GM23338 (cell line): ENCODE results near the gene NPHP4. TPM values are rescaled to one million over a fixed set of nuclear protein-coding genes. Genes with fewer than 3 reads are reported as not detected.

Experiments used
- ATAC-seq: fragments of 200-7000 bp; cut with Tn5 transposase; 3 replicates; pipeline ENCODE4 v1.9.1; 2020
- DNase-seq: peaks from one replicate; pipeline ENCODE4 v3.0.0-alpha.2; 2015; ENCODE audit warnings: low spot score
- H2AFZ ChIP-seq: fragments of 200-600 bp; sonication (generic); 2 replicates; pipeline ENCODE4 v1.8.0; 2016; ENCODE audit warnings: antibody characterized with exemption, mild to moderate bottlenecking, moderate library complexity
- H3F3A ChIP-seq: fragments of 200-600 bp; sonication (generic); replicated peaks from 2 replicates; pipeline ENCODE4 v1.8.0; 2017; ENCODE audit warnings: antibody characterized with exemption, mixed run types, low read depth
- H3K27ac ChIP-seq: fragments of 200-600 bp; sonication (generic); 2 replicates; pipeline ENCODE4 v1.6.1; 2016; ENCODE audit warnings: low read depth
- H3K27me3 ChIP-seq: fragments of 200-600 bp; sonication (generic); 2 replicates; pipeline ENCODE4 v1.8.0; 2016; ENCODE audit warnings: mild to moderate bottlenecking, mixed run types, moderate library complexity; ENCODE audit not compliant: insufficient read depth
- H3K36me3 ChIP-seq: fragments of 200-600 bp; sonication (generic); 2 replicates; pipeline ENCODE4 v1.8.0; 2016; ENCODE audit warnings: mild to moderate bottlenecking; ENCODE audit not compliant: insufficient read depth
- H3K4me1 ChIP-seq: fragments of 200-600 bp; sonication (generic); 2 replicates; pipeline ENCODE4 v1.8.0; 2016; ENCODE audit warnings: mild to moderate bottlenecking, moderate library complexity; ENCODE audit not compliant: insufficient read depth
- H3K4me2 ChIP-seq: fragments of 200-600 bp; sonication (generic); 2 replicates; pipeline ENCODE4 v1.7.1; 2017; ENCODE audit warnings: mixed run types
- H3K4me3 ChIP-seq: fragments of 200-600 bp; sonication (generic); 2 replicates; pipeline ENCODE4 v1.6.1; 2016; ENCODE audit warnings: mixed run types
- H3K79me2 ChIP-seq: fragments of 200-600 bp; sonication (generic); replicated peaks from 2 replicates; pipeline ENCODE4 v1.8.0; 2017; ENCODE audit warnings: mild to moderate bottlenecking; ENCODE audit not compliant: insufficient read depth
- H3K9me2 ChIP-seq: fragments of 200-600 bp; sonication (generic); 2 replicates; pipeline ENCODE4 v1.8.0; 2017; ENCODE audit not compliant: insufficient read depth
- H4K20me1 ChIP-seq: fragments of 200-600 bp; sonication (generic); replicated peaks from 2 replicates; pipeline ENCODE4 v1.8.0; 2017; ENCODE audit warnings: mild to moderate bottlenecking; ENCODE audit not compliant: insufficient read depth
- H3K27ac Mint-ChIP-seq: 2 replicates; pipeline ENCODE4 v1.8.0; 2020; ENCODE audit warnings: inconsistent platforms, mild to moderate bottlenecking, moderate library complexity, mixed read lengths
- H3K27me3 Mint-ChIP-seq: 3 replicates; pipeline ENCODE4 v1.8.0; 2022; ENCODE audit warnings: low read depth, mild to moderate bottlenecking, moderate library complexity, mixed read lengths, inconsistent platforms; ENCODE audit not compliant: insufficient read depth, poor library complexity
- H3K36me3 Mint-ChIP-seq: 3 replicates; pipeline ENCODE4 v1.8.0; 2021; ENCODE audit warnings: low read depth, mild to moderate bottlenecking, inconsistent platforms, moderate library complexity, mixed read lengths
- H3K4me1 Mint-ChIP-seq: 3 replicates; pipeline ENCODE4 v1.8.0; 2020; ENCODE audit warnings: mild to moderate bottlenecking, inconsistent platforms, mixed read lengths
- H3K4me3 Mint-ChIP-seq: 3 replicates; pipeline ENCODE4 v1.8.0; 2021; ENCODE audit warnings: moderate library complexity, mild to moderate bottlenecking, inconsistent platforms, mixed read lengths
- H3K9me3 Mint-ChIP-seq: 3 replicates; pipeline ENCODE4 v1.8.0; 2020; ENCODE audit warnings: moderate library complexity, mild to moderate bottlenecking, inconsistent platforms, mixed read lengths
- CREB1 ChIP-seq: fragments of 250-450 bp; sonication (Bioruptor Pico); IDR thresholded peaks from 2 replicates; pipeline ENCODE4 v1.5.0; 2020; ENCODE audit warnings: low read depth, mild to moderate bottlenecking, moderate library complexity
- EZH2 ChIP-seq: fragments of 200-600 bp; sonication (generic); IDR thresholded peaks from one replicate; pipeline ENCODE4 v1.8.0; 2017; ENCODE audit warnings: antibody characterized with exemption, mild to moderate bottlenecking, low read depth; ENCODE audit not compliant: unreplicated experiment
- EZH2phosphoT487 ChIP-seq: fragments of 200-600 bp; sonication (generic); IDR thresholded peaks from one replicate; pipeline ENCODE4 v1.8.1; 2018; ENCODE audit warnings: antibody characterized with exemption; ENCODE audit not compliant: unreplicated experiment
- NANOG ChIP-seq: IDR thresholded peaks from 2 replicates; pipeline ENCODE4 v1.6.1; 2016; ENCODE audit warnings: antibody characterized with exemption, borderline replicate concordance
- POLR2AphosphoS5 ChIP-seq: IDR thresholded peaks from 2 replicates; pipeline ENCODE4 v1.6.1; 2016; ENCODE audit warnings: antibody characterized with exemption, low read depth
- REST ChIP-seq: IDR thresholded peaks from one replicate; pipeline ENCODE4 v1.6.1; 2018; ENCODE audit warnings: antibody characterized with exemption; ENCODE audit not compliant: unreplicated experiment
- STAT1 ChIP-seq: IDR thresholded peaks from one replicate; pipeline ENCODE4 v1.6.1; 2016; ENCODE audit warnings: antibody characterized with exemption; ENCODE audit not compliant: unreplicated experiment
- ZNF114 ChIP-seq: fragments of 250-450 bp; sonication (Bioruptor Pico); IDR thresholded peaks from 2 replicates; pipeline ENCODE4 v1.5.0; 2020; ENCODE audit warnings: mild to moderate bottlenecking, moderate library complexity
- ZNF331 ChIP-seq: fragments of 250-450 bp; sonication (Bioruptor Pico); IDR thresholded peaks from 2 replicates; pipeline ENCODE4 v1.5.0; 2020; ENCODE audit warnings: low read depth, mild to moderate bottlenecking, moderate library complexity
- polyA plus RNA-seq: library from polyadenylated mRNA; unstranded; fragments of >200 nt; fragmentation: Nextera tagmentation; extraction: Ambion mirVana; gene quantifications from 2 replicates; pipeline ENCODE4 v1.2.1, GENCODE V29; 2016
- total RNA-seq: library from RNA; depleted of rRNA; stranded (reverse); fragments of >200 nt; shearing (Covaris generic); gene quantifications from 2 replicates; pipeline ENCODE4 v1.2.3, GENCODE V29; 2014
- TF ChIP-seq, protein P1 (sequence below): IDR thresholded peaks from 2 replicates; pipeline ENCODE4 v1.6.1; 2016; ENCODE audit warnings: antibody characterized with exemption
- TF ChIP-seq, protein P2 (sequence below), 2 experiments: fragments of 200-600 bp in 1 of 2; sonication (generic) in 1 of 2; conservative IDR thresholded peaks; 2 replicates each; pipeline versions ENCODE4 v1.5.1 to v1.6.1; 2016 to 2017; ENCODE audit warnings: antibody characterized with exemption in 2 of 2, low read depth in 2 of 2, mild to moderate bottlenecking in 2 of 2, moderate library complexity in 1 of 2

Gene NPHP4
- total and polyA plus RNA-seq, 2 experiments from 2014 or later = 2.5 to 12.4 TPM

DNA sequence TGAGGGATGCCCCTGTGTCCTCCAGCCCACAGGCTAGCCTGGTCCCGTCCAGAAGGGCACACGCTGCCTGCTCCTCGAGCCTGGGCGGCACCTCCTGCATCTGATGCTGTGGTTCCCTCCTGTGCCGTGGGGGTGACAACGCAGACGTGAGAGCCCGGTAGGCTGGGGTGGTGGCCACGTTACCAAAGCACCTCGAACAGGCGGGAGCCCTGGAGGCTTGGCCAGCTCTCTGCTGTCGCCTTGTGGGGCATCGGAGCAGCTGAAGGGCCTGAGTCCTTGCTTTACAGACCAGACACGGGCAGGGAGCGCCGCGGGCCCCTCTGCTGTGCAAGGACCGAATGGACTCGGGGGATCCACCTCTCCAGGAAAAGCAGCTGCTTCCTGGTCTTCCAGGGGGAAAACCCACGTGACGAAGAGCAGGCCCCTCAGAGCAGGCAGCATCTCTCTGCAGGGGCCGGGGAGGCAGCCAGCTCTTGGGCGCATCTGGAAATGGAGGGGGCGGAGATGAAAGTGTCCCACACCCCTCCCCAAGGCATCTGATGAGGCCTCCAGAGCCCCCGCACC lies 133.3 kb downstream of the NPHP4 start:
- no peak overlapping the region for H3K4me3 Mint-ChIP-seq
- Histone ChIP-seq H3K4me1 (no peaks in the 10 kb centered on the region), H2AFZ (no peak overlapping the region), H3K9me2 (no peaks in the 10 kb centered on the region), H3F3A (no peaks in the 10 kb centered on the region), H3K27ac (no peak overlapping the region), H4K20me1 (no peaks in the 10 kb centered on the region), H3K79me2 (no peaks in the 10 kb centered on the region), H3K27me3 (no peaks in the 10 kb centered on the region), H3K4me3 (no peak overlapping the region), H3K4me2 (no peak overlapping the region), H3K36me3 (no peaks in the 10 kb centered on the region)
- ATAC-seq (peak; percentile 58), DNase-seq (peak; percentile 6)
- no peaks in the 10 kb centered on the region; the same call in 2 of the 3 replicates for H3K36me3 Mint-ChIP-seq
- TF ChIP-seq, protein P1, sequence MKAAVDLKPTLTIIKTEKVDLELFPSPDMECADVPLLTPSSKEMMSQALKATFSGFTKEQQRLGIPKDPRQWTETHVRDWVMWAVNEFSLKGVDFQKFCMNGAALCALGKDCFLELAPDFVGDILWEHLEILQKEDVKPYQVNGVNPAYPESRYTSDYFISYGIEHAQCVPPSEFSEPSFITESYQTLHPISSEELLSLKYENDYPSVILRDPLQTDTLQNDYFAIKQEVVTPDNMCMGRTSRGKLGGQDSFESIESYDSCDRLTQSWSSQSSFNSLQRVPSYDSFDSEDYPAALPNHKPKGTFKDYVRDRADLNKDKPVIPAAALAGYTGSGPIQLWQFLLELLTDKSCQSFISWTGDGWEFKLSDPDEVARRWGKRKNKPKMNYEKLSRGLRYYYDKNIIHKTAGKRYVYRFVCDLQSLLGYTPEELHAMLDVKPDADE = no peak
- TF ChIP-seq, protein P2, sequence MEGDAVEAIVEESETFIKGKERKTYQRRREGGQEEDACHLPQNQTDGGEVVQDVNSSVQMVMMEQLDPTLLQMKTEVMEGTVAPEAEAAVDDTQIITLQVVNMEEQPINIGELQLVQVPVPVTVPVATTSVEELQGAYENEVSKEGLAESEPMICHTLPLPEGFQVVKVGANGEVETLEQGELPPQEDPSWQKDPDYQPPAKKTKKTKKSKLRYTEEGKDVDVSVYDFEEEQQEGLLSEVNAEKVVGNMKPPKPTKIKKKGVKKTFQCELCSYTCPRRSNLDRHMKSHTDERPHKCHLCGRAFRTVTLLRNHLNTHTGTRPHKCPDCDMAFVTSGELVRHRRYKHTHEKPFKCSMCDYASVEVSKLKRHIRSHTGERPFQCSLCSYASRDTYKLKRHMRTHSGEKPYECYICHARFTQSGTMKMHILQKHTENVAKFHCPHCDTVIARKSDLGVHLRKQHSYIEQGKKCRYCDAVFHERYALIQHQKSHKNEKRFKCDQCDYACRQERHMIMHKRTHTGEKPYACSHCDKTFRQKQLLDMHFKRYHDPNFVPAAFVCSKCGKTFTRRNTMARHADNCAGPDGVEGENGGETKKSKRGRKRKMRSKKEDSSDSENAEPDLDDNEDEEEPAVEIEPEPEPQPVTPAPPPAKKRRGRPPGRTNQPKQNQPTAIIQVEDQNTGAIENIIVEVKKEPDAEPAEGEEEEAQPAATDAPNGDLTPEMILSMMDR (conservative IDR thresholded peaks at IDR 0.05; ENCODE audit: low read depth in 2 of 2) = peak in 1 of 2 experiments; percentile 30; a peak in 2 of 4 replicates
- H3K9me3 Mint-ChIP-seq = no peaks in the 10 kb centered on the region
- H3K27ac Mint-ChIP-seq = no peak overlapping the region
- peaks cover 10% of the 10 kb centered on the region; the same call in 2 of the 3 replicates for H3K4me1 Mint-ChIP-seq
- peaks cover 4% of the 10 kb centered on the region for H3K27me3 Mint-ChIP-seq

DNA sequence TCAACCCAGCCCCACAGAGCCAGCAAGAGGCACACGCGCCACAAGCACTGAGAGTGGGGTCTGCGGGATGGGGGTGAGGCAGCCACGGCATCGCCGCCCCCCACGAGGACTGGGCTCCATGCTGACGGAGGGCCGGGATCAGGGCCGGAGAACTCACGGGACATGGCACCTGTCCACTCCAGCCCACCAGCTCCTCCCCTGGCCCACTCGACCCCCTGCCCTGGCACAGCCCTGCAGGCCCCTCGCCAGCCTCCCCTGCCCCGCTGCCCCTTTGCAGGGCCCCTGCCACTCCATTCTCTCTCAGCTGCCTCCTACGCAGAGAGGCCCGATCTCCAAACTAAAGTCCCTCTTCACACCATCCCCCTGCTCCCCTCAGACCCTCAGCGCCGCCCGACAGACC lies 134.0 kb downstream of the NPHP4 start:
- peaks cover 10% of the 10 kb centered on the region; the same call in 2 of the 3 replicates for H3K4me1 Mint-ChIP-seq
- Histone ChIP-seq H2AFZ (no peak overlapping the region), H3K4me1 (no peaks in the 10 kb centered on the region), H3F3A (no peaks in the 10 kb centered on the region), H3K9me2 (no peaks in the 10 kb centered on the region), H3K36me3 (no peaks in the 10 kb centered on the region), H3K4me2 (no peak overlapping the region), H3K4me3 (no peak overlapping the region), H3K79me2 (no peaks in the 10 kb centered on the region), H3K27ac (no peak overlapping the region), H3K27me3 (no peaks in the 10 kb centered on the region), H4K20me1 (no peaks in the 10 kb centered on the region)
- H3K4me3 Mint-ChIP-seq = no peak overlapping the region
- peaks cover 4% of the 10 kb centered on the region for H3K27me3 Mint-ChIP-seq
- H3K27ac Mint-ChIP-seq = peak overlapping the region; percentile 83
- no peak for ATAC-seq
- H3K9me3 Mint-ChIP-seq = no peaks in the 10 kb centered on the region
- peaks cover 4% of the 10 kb centered on the region; the same call in 1 of the 3 replicates for H3K36me3 Mint-ChIP-seq
- DNase-seq = no peak
- TF ChIP-seq, protein P1 = no peak
- TF ChIP-seq, protein P2 (conservative IDR thresholded peaks at IDR 0.05; ENCODE audit: low read depth in 2 of 2) = no peak
- TF ChIP-seq STAT1 (no peak), EZH2 (no peak), REST (no peak), EZH2phosphoT487 (no peak), CREB1 (CRISPR knock-in tag) (no peak), POLR2AphosphoS5 (no peak), ZNF331 (CRISPR knock-in tag) (no peak), NANOG (no peak), ZNF114 (CRISPR knock-in tag) (no peak)
